ENCODE measurements around the gene TRIM26.

Gene TRIM26

GRCh38 chr6:30207619-30208295 lies 5.4 kb downstream of the TRIM26 start:
- DNase-seq, result no peak

DNA sequence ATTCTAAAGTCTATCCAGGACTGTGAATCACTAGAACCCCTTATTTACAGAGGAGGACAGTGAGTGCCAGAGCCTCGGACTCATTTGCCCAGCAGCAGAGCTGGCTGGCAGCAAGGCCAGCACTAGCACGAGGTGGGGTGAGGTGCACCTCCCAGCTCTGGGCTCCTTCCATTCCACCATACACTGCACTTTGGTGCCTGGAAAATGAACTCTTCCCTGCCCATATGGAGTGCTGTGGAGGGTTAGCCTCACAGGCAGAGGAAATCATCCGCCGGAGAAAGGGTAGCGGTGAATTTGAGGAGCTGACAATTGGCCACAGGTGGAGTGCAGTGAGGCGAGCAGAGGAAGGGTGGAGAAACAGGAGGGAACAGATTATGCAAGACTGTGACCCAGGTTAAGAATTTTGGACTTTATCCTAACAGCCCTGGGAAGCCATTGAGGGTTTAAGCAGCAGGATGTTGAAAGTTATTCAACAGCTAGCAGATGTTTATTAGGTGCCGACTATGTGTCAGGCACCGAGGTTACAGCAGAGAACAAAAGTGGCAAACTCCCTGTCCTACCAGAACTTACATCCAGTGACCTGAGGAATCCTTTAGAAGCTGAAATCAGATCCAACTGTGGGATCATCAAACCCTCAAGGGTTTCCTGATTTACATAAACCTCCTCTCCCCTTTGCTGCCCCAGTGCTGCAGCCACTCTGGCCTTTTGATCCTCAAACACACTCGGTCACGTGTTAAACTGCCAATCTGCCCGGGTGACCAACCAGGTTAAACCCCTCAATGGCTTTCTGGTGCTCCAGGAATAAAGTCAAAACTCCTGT lies 6.2 kb downstream of the TRIM26 start:
- DNase-seq, result no peak

- no peak for DNase-seq
Measured at GRCh38 chr6:30206152-30206551, 7.1 kb downstream of the TRIM26 start.

- DNase-seq, result no peak
Measured at GRCh38 chr6:30204116-30204515, 9.1 kb downstream of the TRIM26 start.

- no peak for DNase-seq
Measured at GRCh38 chr6:30202366-30202765, 10.8 kb downstream of the TRIM26 start.

DNA sequence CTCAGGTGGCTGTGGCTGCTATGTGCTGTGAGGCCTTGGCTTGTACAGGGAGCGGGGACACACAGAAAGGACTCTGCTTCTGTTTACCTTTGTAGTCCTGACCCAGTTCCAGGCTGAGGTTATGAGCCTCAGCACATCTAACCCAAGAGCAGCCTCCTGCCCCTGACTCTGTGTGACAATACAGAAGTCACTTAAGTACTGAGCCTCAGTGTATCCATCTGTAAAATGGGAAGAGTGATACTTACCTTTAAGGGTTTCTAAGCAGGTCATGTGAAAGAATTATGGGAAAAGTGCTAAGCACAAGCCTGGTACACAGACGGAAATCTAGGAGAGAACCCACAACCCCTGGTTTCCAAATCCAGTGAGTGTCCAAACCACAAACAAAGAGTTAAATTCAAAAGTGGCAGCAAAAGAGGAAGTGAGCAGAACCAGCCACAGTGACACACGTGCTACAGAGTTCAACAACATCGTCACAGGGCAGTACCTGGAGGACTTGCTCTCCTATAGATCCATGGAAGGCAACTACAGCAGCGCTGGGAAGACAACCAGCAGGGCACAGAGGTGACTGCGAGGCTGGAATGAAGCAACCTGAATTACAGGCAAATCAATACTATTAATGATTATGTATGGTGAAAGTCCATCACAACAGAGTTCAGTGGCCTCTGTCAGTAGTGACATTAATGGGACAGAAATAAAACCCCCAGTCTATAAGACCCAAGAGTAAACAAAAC lies 12.5 kb downstream of the TRIM26 start:
- DNase-seq, result no peak

- no peak for DNase-seq
Measured at GRCh38 chr6:30198166-30199084, 14.8 kb downstream of the TRIM26 start.

DNA sequence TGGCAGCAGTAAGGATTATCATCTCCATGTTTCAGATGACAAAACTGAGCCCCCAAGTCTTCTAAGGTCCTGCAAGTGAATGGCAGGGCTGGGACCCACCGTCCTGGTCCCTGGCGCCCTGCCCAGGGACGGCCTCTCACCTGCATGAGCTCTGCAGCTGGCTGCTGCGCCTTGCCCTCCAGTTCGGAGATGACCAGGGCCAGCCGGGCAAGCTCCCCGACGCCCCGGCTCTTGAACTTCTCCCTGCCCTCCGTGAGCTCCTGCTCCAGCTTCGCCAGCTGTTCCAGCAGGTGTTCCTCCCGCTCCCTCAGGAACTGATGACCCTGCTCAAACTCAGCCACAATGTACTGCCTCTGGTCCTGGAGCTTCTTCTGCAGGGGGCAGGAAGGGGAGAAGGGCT lies 16.8 kb downstream of the TRIM26 start:
- DNase-seq, result no peak

DNA sequence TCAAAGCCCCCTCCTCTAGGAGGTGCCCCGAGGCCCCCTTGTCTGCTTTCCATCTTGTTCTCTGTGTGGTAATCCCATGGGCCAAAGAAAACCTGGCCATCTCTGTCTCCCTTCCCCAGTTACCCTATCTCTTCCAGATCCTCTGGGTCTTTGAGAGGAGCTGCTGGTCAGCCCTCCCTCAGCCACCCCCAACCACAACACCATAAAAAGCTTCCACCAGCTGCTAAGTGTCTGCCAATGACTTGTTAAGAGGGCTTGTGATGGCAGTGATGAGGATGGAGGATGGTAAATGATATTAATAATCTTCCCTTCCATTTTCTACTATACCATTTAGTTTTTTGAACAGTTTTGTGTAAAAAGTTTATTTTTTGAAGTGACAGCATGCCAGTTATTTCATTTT lies 17.3 kb downstream of the TRIM26 start:
- DNase-seq, result no peak

GRCh38 chr6:30194797-30195690 lies 18.2 kb downstream of the TRIM26 start:
- DNase-seq, result no peak

GRCh38 chr6:30192076-30192475 lies 21.1 kb downstream of the TRIM26 start:
- no peak for DNase-seq

- DNase-seq, result no peak
Measured at GRCh38 chr6:30188541-30188940, 24.7 kb downstream of the TRIM26 start.

- DNase-seq, result no peak
Measured at GRCh38 chr6:30185846-30186484, 27.2 kb downstream of the TRIM26 start.

DNA sequence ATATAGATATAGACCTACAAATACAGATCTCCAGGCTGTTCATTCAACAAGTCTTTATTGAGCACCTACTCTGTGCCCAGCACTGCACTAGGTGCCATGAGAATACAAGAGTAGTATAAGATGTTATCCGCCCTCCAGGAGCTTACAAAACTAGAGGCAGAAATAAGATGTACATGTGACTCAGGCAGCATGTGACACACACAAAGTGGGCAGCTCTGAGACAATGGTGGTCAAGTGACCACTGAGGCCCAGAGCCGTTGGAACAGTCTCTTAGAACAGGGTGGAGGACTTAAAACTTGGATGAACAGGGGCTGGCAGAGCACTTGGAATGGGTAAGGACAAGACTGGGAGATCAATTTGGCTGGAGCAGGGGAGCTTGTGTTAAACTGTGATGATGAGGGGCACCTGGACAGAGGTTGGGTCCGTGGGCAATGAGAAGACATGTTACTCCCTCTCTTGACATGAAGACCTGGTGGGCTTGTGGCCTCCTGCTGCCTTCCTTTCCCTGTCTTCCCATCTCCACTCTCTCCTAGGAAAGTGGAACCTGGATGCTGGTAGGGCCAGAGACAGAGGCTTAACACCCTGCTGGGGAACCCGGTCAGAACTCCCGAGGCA lies 28.7 kb downstream of the TRIM26 start:
- no peak for DNase-seq

- no peak for DNase-seq
Measured at GRCh38 chr6:30180145-30180544, 33.1 kb downstream of the TRIM26 start.

GRCh38 chr6:30178837-30179236 lies 34.4 kb downstream of the TRIM26 start:
- DNase-seq, result no peak

GRCh38 chr6:30175765-30176164 lies 37.4 kb downstream of the TRIM26 start:
- DNase-seq, result no peak

GRCh38 chr6:30172681-30173080 lies 40.5 kb downstream of the TRIM26 start:
- no peak for DNase-seq

DNA sequence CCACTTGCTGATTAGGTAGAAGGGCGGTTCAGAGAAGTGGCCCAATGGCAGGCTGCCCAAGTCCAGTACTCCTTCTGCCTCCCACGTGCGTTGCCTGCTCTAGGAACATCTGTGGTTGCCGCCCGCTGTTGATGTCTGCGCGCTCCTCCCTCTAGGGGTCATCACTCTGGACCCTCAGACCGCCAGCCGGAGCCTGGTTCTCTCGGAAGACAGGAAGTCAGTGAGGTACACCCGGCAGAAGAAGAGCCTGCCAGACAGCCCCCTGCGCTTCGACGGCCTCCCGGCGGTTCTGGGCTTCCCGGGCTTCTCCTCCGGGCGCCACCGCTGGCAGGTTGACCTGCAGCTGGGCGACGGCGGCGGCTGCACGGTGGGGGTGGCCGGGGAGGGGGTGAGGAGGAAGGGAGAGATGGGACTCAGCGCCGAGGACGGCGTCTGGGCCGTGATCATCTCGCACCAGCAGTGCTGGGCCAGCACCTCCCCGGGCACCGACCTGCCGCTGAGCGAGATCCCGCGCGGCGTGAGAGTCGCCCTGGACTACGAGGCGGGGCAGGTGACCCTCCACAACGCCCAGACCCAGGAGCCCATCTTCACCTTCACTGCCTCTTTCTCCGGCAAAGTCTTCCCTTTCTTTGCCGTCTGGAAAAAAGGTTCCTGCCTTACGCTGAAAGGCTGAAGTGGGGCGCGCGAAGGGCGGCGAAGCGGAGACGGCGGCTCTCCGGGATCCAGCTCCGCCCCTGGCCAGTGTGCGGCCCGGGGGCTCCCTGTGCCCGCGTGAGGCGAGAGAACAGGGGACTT lies 41.3 kb downstream of the TRIM26 start:
- no peak for DNase-seq

All from stimulated activated CD4-positive, alpha-beta T cell treated with anti-CD3 and anti-CD28 coated beads, Interleukin-4, amount 100 ng/mL, for 24 hours (primary cell).